Memory B cell (primary cell): Measurements from ENCODE around the gene PUS1.

Experiments
- ATAC-seq: fragments of 150-1000 bp; cut with Tn5 transposase; 2 replicates; pipeline ENCODE4 v1.10.0; 2021; ENCODE audit warnings: low read depth, mild to moderate bottlenecking, moderate library complexity
- DNase-seq, 2 donors: peaks; one replicate each; pipeline ENCODE4 v3.0.0; 2022; ENCODE audit warnings: low spot score in 2 of 2
- H3K27ac Mint-ChIP-seq: one replicate; pipeline ENCODE4 v1.8.0; 2022; ENCODE audit warnings: mild to moderate bottlenecking, moderate library complexity, mixed read lengths
- H3K27me3 Mint-ChIP-seq: one replicate; pipeline ENCODE4 v1.8.0; 2022; ENCODE audit warnings: mixed read lengths
- H3K36me3 Mint-ChIP-seq: one replicate; pipeline ENCODE4 v1.8.0; 2022; ENCODE audit warnings: mild to moderate bottlenecking, mixed read lengths
- H3K4me1 Mint-ChIP-seq: one replicate; pipeline ENCODE4 v1.8.0; 2022; ENCODE audit warnings: mixed read lengths
- H3K4me3 Mint-ChIP-seq: one replicate; pipeline ENCODE4 v1.8.0; 2022; ENCODE audit warnings: mild to moderate bottlenecking, moderate library complexity, mixed read lengths
- H3K9me3 Mint-ChIP-seq: one replicate; pipeline ENCODE4 v1.8.0; 2022; ENCODE audit warnings: mixed read lengths

Gene PUS1

GRCh38 chr12:131988054-131988796 lies 59.1 kb downstream of the PUS1 start:
- H3K4me3 Mint-ChIP-seq = no peak overlapping the region
- H3K27ac Mint-ChIP-seq = no peak overlapping the region
- no peak for ATAC-seq
- no peaks in the 10 kb centered on the region for H3K4me1 Mint-ChIP-seq
- H3K9me3 Mint-ChIP-seq = no peaks in the 10 kb centered on the region
- no peak for DNase-seq
- peaks cover 42% of the 10 kb centered on the region for H3K36me3 Mint-ChIP-seq
- no peaks in the 10 kb centered on the region for H3K27me3 Mint-ChIP-seq

GRCh38 chr12:131989021-131989420 lies 59.9 kb downstream of the PUS1 start:
- ATAC-seq = no peak
- H3K36me3 Mint-ChIP-seq = peaks cover 49% of the 10 kb centered on the region
- no peaks in the 10 kb centered on the region for H3K9me3 Mint-ChIP-seq
- H3K4me3 Mint-ChIP-seq = no peak overlapping the region
- DNase-seq = no peak
- H3K4me1 Mint-ChIP-seq = no peaks in the 10 kb centered on the region
- H3K27ac Mint-ChIP-seq = no peak overlapping the region
- H3K27me3 Mint-ChIP-seq = no peaks in the 10 kb centered on the region

GRCh38 chr12:131990066-131990979 lies 61.2 kb downstream of the PUS1 start:
- Mint-ChIP-seq H3K36me3 (peaks cover 58% of the 10 kb centered on the region), H3K27me3 (no peaks in the 10 kb centered on the region), H3K9me3 (no peaks in the 10 kb centered on the region), H3K4me1 (no peaks in the 10 kb centered on the region), H3K27ac (no peak overlapping the region), H3K4me3 (no peak overlapping the region)
- DNase-seq (no peak), ATAC-seq (no peak)

DNA sequence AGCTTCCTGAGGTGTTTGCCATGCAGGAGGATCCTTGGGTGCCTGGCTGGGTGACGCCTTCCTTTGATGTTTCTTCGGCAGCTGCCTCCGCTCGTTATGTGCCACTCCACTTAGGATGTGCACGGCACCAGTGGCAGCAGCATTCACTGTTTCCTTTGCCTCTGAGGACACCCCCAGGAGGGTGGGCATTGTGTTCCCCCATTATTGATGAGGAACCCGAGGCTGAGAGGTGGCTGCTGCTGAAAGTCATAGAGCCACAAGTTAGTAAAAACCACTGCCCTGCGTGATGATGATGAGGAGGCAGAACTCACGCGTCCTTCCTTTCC lies 61.9 kb downstream of the PUS1 start:
- Mint-ChIP-seq H3K4me1 (no peaks in the 10 kb centered on the region), H3K36me3 (peaks cover 58% of the 10 kb centered on the region), H3K27ac (no peak overlapping the region), H3K27me3 (no peaks in the 10 kb centered on the region), H3K9me3 (no peaks in the 10 kb centered on the region), H3K4me3 (no peak overlapping the region)
- DNase-seq = no peak
- ATAC-seq = no peak

- Mint-ChIP-seq H3K27me3 (no peaks in the 10 kb centered on the region), H3K9me3 (no peaks in the 10 kb centered on the region), H3K4me1 (no peaks in the 10 kb centered on the region), H3K27ac (no peak overlapping the region), H3K4me3 (no peak overlapping the region), H3K36me3 (peaks cover 58% of the 10 kb centered on the region)
- ATAC-seq (no peak), DNase-seq (no peak)
Measured at GRCh38 chr12:131991816-131992430, 62.8 kb downstream of the PUS1 start.

GRCh38 chr12:131994589-131994988 lies 65.5 kb downstream of the PUS1 start:
- H3K4me3 Mint-ChIP-seq = no peak overlapping the region
- H3K27me3 Mint-ChIP-seq = no peaks in the 10 kb centered on the region
- H3K4me1 Mint-ChIP-seq = no peaks in the 10 kb centered on the region
- H3K27ac Mint-ChIP-seq = no peak overlapping the region
- H3K9me3 Mint-ChIP-seq = no peaks in the 10 kb centered on the region
- H3K36me3 Mint-ChIP-seq = peaks cover 47% of the 10 kb centered on the region
- ATAC-seq (no peak), DNase-seq (no peak)
